HepG2 (cell line): ENCODE results near the gene PRKCE.

Source experiments
- ATF2 ChIP-seq: sonication (generic); formaldehyde crosslinking; IDR thresholded peaks from 2 replicates; pipeline ENCODE4 v1.4.0; 2020; ENCODE audit warnings: missing genetic modification reagents
- CSRNP2 ChIP-seq: sonication (generic); formaldehyde crosslinking; conservative IDR thresholded peaks from 2 replicates; pipeline ENCODE4 v1.8.0; 2022; ENCODE audit warnings: low read depth, missing genetic modification reagents
- CTCF ChIP-seq: sonication (generic); formaldehyde crosslinking; IDR thresholded peaks from 2 replicates; pipeline ENCODE4 v1.5.0; 2020; ENCODE audit warnings: mild to moderate bottlenecking, missing genetic modification reagents, moderate library complexity
- NFIC ChIP-seq: IDR thresholded peaks from 2 replicates; pipeline ENCODE4 v1.6.1; 2012; ENCODE audit warnings: mild to moderate bottlenecking, low read length, inconsistent platforms
- NPAS2 ChIP-seq: sonication (generic); formaldehyde crosslinking; IDR thresholded peaks from 2 replicates; pipeline ENCODE4 v1.8.0; 2022; ENCODE audit warnings: mild to moderate bottlenecking, missing genetic modification reagents, borderline replicate concordance
- PREB ChIP-seq: sonication (generic); formaldehyde crosslinking; IDR thresholded peaks from 2 replicates; pipeline ENCODE4 v1.4.0; 2020; ENCODE audit warnings: missing genetic modification reagents
- RARA ChIP-seq: IDR thresholded peaks from 2 replicates; pipeline ENCODE4 v1.6.1; 2016; ENCODE audit warnings: missing genetic modification reagents, missing compliant biosample characterization
- SMC3 ChIP-seq: IDR thresholded peaks from 2 replicates; pipeline ENCODE4 v1.6.1; 2011; ENCODE audit warnings: low read length, improper control_type of control experiment
- ZNF18 ChIP-seq: sonication (generic); formaldehyde crosslinking; IDR thresholded peaks from 2 replicates; pipeline ENCODE4 v1.8.0; 2022; ENCODE audit warnings: mild to moderate bottlenecking, missing genetic modification reagents; ENCODE audit not compliant: insufficient replicate concordance

- TF ChIP-seq PREB (CRISPR knock-in tag), result no peak
- TF ChIP-seq ZNF18 (CRISPR knock-in tag), result no peak
- TF ChIP-seq NPAS2 (CRISPR knock-in tag), result no peak
- TF ChIP-seq NFIC, result no peak
- TF ChIP-seq CSRNP2 (CRISPR knock-in tag), result no peak
- TF ChIP-seq ATF2, result no peak
- no peak for TF ChIP-seq RARA
- TF ChIP-seq CTCF (CRISPR knock-in tag), result no peak
- no peak for TF ChIP-seq SMC3
Observed at GRCh38 chr2:46068636-46069035, 417.2 kb downstream of the PRKCE start.
